ENCODE results near the gene MTA1.

The MTA1 gene

GRCh38 chr14:105419195-105420091 is at the start of gene MTA1:
Gene MTA1, plus strand, starts transcription at chr14:105419827. Its CDS starts 209 bp downstream, at chr14:105420036.
- no peak for DNase-seq (ENCODE audit: low spot score)

- no peak for DNase-seq (ENCODE audit: low spot score)
Observed at GRCh38 chr14:105374389-105374788, 45.2 kb upstream of the MTA1 start.

GRCh38 chr14:105375635-105376057 is 44.0 kb upstream of the MTA1 start:
- no peak for DNase-seq (ENCODE audit: low spot score)

- DNase-seq (ENCODE audit: low spot score) = no peak
Observed at GRCh38 chr14:105376521-105377440, 42.8 kb upstream of the MTA1 start.

GRCh38 chr14:105377555-105378182 is 42.0 kb upstream of the MTA1 start:
- no peak for DNase-seq (ENCODE audit: low spot score)

- DNase-seq (ENCODE audit: low spot score) = no peak
Observed at GRCh38 chr14:105378199-105378598, 41.4 kb upstream of the MTA1 start.

- no peak for DNase-seq (ENCODE audit: low spot score)
Observed at GRCh38 chr14:105378873-105379685, 40.5 kb upstream of the MTA1 start.

- no peak for DNase-seq (ENCODE audit: low spot score)
Observed at GRCh38 chr14:105379946-105380345, 39.7 kb upstream of the MTA1 start.

GRCh38 chr14:105380756-105381155 is 38.9 kb upstream of the MTA1 start:
- no peak for DNase-seq (ENCODE audit: low spot score)

- no peak for DNase-seq (ENCODE audit: low spot score)
Observed at GRCh38 chr14:105381446-105382342, 37.9 kb upstream of the MTA1 start.

- no peak for DNase-seq (ENCODE audit: low spot score)
Observed at GRCh38 chr14:105382343-105383082, 37.1 kb upstream of the MTA1 start.

- no peak for DNase-seq (ENCODE audit: low spot score)
Observed at GRCh38 chr14:105383083-105383730, 36.4 kb upstream of the MTA1 start.

GRCh38 chr14:105384041-105384557 is 35.5 kb upstream of the MTA1 start:
- no peak for DNase-seq (ENCODE audit: low spot score)

GRCh38 chr14:105384605-105385321 is 34.9 kb upstream of the MTA1 start:
- no peak for DNase-seq (ENCODE audit: low spot score)

- DNase-seq (ENCODE audit: low spot score) = no peak
Observed at GRCh38 chr14:105385322-105385637, 34.3 kb upstream of the MTA1 start.

- DNase-seq (ENCODE audit: low spot score) = no peak
Observed at GRCh38 chr14:105385698-105386365, 33.8 kb upstream of the MTA1 start.

- no peak for DNase-seq (ENCODE audit: low spot score)
Observed at GRCh38 chr14:105386581-105387529, 32.8 kb upstream of the MTA1 start.
